GM18502 (cell line): ENCODE measurements around the gene CABLES2.
"Not testable (repeated sequence)": the region's sequence is repeated elsewhere in the genome, so short reads cannot be mapped to it uniquely, and the experiment has no call there.

ENCODE experiments used
- ATAC-seq: cut with Tn5 transposase; IDR thresholded peaks from one replicate; pipeline ENCODE4 v1.9.1; 2021; ENCODE audit warnings: mild to moderate bottlenecking; ENCODE audit not compliant: unreplicated experiment, poor library complexity

The CABLES2 gene

DNA sequence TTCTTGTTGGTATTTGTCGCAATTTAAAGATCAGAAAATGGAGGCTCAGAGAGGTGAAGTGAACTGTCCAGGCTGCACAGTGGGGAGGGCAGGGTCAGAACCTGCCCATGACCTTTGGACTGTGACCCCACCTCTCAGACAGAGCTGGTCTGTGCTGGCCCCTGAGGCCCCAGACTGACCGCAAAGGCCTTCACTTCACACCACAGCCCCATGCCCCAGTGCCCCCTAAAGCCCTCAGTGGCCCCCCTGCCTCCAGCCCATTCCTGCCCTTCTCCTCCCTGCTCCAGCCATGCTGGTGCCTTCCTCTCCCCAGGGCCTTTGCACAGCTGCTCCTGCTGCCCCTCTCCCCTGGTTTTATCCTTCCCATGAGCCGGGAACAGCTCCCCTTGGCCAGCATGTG lies 29.6 kb upstream of the CABLES2 start:
- ATAC-seq, result no peak

DNA sequence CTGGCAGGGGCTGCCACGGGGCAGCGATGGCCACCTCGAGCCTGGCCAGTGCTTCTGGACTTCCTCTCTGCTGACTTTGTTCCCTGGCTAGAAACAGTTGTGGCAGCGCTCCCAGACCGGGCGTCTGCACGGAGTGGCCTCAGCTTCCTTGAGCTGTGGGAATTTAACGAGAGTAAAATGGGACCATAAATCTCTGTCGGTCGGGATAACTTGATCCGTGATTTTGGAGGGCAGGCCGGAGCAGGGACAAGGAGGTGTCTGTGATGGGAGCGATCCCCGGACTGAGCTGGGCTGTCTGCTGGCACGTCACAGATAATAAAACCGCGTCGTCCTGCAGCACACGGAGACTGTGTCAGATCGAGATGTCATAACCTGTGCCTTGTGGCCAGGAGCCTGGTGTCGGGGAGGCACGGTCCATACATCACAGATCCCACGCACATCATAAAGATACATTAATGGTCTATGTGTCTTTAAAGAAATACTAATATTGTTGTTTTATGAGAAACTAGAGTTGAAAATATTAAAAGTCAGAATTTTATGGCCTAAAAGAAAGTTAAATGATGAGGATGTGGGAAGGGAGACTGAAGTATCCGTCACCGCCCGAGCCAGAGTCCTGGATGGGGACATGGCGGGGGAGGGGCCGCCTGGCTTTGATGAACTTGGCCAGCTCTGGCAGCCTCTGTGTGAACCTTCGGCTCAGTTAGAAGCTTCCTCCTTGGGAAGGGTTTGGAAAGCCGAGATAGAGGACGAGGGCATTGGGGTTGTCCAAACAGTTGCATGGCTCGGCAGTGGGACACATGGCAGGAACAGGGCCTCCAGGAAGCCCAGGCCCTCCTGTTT lies 26.8 kb upstream of the CABLES2 start:
- no peak for ATAC-seq

DNA sequence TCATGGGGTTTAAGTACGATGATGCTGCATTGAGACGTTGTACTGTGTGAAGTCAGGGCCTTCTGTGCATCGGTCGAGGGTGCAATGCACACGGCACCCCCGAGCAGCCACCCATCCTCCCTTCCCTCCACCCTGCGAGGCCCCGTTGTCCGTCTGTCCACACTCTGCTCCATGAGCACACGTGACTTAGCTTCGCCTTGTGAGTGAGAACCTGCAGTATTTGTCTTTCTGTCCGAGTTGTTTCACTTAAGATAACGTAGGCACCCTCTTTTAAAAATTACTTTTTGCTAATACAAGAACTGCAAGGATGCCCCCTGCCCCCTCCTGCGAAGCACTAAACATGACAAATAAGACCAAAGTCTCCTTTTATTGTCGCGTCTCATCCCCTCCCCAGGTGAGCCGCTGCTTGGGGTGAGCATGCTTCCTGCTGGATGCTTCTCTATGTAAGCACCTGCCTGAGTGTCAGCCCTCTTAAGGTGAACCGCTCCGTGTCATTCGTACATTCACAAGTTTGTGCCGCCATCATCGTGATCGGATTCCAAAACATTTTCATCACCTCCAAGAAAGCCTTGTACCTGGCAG lies 23.9 kb upstream of the CABLES2 start:
- ATAC-seq, result no peak

- no peak for ATAC-seq
Observed at GRCh38 chr20:62430311-62430853, 23.3 kb upstream of the CABLES2 start.

GRCh38 chr20:62429455-62430310 lies 22.6 kb upstream of the CABLES2 start:
- no peak for ATAC-seq

DNA sequence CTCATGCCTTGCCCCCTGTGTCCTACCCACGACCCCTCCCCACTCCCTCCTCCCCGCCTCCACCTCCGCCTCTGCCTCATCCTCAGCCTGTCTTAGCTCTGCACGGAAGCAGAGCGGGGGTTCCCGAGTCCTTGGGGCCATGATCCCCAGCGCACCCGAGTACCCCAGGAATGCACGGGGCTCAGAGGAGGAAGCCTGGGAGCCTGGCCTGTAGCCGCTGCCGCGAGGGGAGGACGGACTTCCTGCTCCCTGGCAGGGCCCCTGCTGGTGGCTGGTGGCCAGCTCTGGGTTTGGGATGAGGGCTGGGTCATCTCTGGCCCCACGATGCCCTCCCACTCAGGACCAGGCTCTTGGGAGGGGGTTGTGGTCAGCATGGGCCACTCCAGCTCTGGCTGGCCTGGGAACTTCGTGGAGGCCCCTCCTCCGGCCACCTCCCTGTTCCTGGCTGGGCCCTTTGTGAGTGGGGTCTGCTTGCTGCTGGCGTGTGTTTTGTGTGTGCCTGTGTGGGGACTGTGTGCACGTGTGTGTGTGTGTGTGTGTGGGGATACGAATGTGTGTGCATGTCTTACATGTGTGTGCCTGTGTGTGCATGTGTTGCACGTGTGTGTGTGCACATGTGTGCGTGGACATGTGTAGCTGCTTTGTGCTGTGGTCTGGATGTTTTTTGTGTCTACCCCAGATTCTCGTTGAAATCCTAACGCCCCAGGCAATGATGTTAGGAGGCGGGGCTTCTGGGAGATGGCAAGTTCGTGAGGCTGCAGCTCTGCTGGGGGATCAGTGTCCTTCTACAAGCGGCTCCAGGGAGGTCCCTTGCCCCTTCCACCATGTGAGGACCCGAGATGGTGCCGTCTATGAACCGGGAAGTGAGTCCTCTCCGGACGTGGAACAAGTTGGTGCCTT lies 21.6 kb upstream of the CABLES2 start:
- ATAC-seq, result no peak

DNA sequence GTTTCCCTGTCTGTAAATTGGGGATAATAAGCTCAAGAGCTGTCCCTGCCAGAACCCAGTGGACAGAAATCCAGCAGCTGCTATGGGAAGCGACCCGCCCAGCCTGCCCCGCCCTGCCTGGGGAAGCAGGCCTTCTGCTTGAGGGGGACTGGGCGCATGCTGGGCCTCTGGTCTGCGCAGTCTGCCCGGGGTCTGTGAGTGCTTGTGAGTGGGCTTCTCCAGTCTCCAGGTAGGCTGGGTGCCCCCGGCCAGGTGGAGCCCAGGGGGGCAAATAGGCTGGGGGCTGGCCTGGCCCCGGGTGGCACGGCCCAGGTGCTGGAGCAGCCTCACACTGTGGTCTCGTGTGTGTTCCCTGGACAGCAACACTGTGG lies 20.9 kb upstream of the CABLES2 start:
- ATAC-seq, result no peak

- ATAC-seq, result no peak
Observed at GRCh38 chr20:62427172-62428001, 20.3 kb upstream of the CABLES2 start, which contains the start of gene RBBP8NL. RBBP8NL (minus strand) TSS chr20:62427539; CDS start chr20:62419647, 7,892 bp downstream.

- ATAC-seq, result no peak
Observed at GRCh38 chr20:62426699-62427131, 19.6 kb upstream of the CABLES2 start.

GRCh38 chr20:62426059-62426348 lies 18.9 kb upstream of the CABLES2 start:
- not testable (repeated sequence) for ATAC-seq

GRCh38 chr20:62425281-62426058 lies 18.4 kb upstream of the CABLES2 start:
- no peak for ATAC-seq

DNA sequence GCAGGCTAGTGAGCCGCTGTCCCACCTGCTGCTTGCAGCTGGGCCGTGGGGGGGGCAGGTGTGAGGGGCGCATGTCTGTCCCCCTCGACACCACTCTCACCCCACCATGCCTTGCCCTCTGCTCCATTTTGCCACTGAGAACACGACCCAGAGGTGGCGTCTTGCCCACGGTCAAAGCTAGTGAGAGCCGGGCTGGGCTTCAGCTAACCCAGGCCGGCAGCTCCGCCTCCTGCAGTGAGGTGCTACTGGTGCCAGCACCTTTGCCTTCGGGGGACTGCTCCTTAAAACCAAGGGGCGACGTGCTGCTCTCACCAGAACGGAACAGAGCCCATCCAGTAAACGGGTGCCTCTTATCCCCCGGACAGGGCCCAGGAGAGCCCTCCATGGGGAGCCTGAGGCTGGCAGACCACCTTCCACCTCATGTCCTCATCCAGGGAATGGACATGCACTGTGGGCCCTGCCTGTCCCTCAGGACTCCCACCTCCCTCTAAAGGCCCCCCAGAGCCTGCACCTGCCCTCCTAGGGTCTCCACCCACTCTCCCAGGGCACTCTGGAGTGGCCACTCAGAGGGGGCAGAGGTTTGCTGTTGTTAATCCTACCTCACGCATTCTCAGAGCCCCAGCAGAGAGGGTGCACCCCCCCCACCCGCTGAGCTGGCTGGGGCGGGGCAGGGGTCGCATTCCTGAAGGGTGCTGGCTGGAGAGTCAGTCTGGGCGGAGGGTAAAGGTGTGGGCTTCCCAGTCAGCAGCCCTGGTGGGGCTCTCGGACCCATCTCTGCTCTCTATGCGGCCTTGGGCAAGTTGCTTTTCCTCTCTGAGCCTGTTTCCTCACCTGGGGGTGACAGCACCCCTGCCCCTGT lies 17.4 kb upstream of the CABLES2 start:
- ATAC-seq, result no peak

DNA sequence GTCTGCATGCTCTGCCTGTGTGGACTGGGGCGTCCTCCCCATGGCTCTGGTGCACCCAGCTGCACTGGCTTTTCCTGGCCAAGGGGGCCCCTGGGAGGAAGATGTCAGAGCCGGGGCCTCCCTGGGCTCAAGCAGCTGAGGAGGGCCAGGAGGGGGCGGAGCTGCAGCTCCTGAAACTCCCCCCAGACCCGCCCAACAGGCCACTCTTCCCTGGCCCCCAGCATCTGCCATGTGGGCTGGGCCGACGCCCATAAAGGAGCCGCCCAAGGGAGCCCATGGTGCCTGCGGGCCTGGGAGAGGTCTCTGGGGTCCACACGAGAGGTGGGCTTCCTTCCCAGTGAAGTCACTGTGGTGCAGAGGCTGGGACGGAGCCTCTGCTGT lies 16.2 kb upstream of the CABLES2 start:
- no peak for ATAC-seq

DNA sequence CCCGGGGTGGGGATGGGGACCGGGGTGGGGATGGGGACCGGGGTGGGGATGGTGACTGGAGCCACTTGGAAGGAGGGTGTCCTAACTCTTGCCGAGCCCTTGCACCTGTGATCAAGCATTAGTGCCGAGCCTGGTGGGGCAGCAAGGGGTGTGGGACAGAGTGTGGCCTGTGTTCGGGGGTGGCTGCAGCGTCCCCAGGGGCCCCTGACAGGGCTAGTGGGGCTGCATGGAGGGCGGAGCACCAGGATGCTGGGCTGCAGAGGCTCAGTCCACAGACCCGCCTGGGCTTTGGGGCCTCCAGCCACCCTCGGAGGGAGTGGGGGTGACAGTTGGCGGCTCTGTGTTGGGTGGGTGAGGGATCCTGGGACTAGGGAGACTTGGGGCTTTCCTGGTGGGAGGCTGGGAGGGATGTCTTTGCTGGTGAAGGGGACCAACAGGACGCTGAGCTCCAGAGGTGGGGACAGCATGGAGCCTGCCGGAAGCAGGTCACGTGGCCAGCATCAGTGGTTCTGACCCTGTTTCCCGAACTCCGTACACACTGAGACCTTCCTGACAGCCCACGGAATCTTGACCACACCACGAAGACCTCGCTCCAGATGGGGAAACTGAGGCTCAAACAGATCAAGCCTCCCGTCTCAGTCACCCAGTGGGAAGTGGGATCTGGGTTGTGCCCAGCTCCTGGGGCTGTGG lies 15.7 kb upstream of the CABLES2 start:
- ATAC-seq, result no peak

DNA sequence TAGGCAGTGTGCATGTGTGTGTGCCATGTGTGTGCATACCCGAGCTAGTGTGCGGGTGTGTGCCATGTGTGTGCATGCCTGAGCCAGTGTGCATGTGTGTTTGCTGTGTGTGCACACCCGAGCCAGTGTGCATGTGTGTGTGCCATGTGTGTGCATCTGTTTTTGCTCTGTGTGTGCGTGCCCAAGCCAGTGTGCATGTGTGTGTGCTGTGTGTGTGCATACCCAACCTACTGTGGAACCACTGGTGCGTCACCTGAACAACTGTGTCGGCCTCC lies 14.6 kb upstream of the CABLES2 start:
- ATAC-seq, result no peak

GRCh38 chr20:62420846-62421715 lies 14.0 kb upstream of the CABLES2 start:
- no peak for ATAC-seq
